ENCODE data around the gene SCFD2.

DNA sequence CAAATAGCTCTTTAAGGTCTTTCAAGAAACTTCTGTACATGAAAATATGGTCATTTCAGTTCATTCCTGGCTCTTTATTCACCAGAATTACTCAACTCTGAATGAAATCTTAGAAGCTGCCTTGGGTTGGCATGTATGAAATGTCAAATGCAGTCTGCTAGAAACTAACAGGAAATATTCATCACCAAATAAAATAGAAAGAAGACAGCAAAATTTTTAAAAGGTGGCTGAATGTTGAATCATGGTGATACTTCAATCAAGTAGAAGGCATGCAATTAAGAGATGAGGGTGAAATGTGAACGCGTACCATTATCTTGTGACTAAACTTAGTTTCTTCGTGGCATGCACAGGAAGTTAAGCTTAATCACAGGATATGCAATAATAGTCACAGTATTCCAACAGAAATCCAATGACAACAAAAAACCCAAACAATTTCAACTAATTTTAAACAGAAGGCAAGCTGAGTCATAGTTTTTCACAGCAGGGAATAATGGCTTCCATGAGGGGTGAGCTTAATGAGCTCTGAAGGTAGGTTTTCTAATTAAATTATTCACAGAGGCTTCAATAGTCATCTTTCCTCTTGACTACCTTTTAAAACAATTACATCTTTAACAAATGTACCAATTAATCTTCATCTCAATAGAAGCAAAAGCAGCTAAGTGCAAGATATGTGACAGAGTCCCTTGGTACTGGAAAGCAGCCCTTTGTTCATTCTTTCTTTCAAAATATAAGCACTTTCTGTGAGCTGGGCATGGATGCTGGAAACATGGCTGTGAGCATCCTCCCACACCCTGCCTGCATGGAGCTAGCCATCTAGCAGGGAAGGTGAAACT is 44.5 kb downstream of the SCFD2 start:
- TF ChIP-seq MAFK (IDR thresholded peaks at IDR 0.05; ENCODE audit: partially characterized antibody) (no peak), RAD21 (conservative IDR thresholded peaks at IDR 0.05 in 1 of 2, IDR thresholded peaks at IDR 0.05 in 1 of 2) (no peak), RFX5 (IDR thresholded peaks at IDR 0.05) (no peak)
